KMS-11 (cell line): ENCODE measurements around the gene STRBP.

ENCODE experiments used
- H2AFZ ChIP-seq: fragments of 200-600 bp; sonication (generic); 2 replicates; pipeline ENCODE4 v1.6.1; 2016; ENCODE audit warnings: antibody characterized with exemption, mixed run types, low read depth
- H3K27ac ChIP-seq: fragments of 200-600 bp; sonication (generic); 2 replicates; pipeline ENCODE4 v1.6.1; 2016; ENCODE audit warnings: mild to moderate bottlenecking, mixed run types
- H3K27me3 ChIP-seq: fragments of 200-600 bp; sonication (generic); 2 replicates; pipeline ENCODE4 v1.6.1; 2017; ENCODE audit warnings: mild to moderate bottlenecking, low read depth, mixed run types, moderate library complexity; ENCODE audit not compliant: insufficient read depth
- H3K36me3 ChIP-seq: fragments of 200-600 bp; sonication (generic); 2 replicates; pipeline ENCODE4 v1.6.1; 2017; ENCODE audit warnings: mild to moderate bottlenecking, mixed run types; ENCODE audit not compliant: insufficient read depth
- H3K4me1 ChIP-seq: fragments of 200-600 bp; sonication (generic); 2 replicates; pipeline ENCODE4 v1.6.1; 2016; ENCODE audit warnings: mild to moderate bottlenecking, low read depth, mixed run types; ENCODE audit not compliant: poor library complexity, severe bottlenecking
- H3K4me2 ChIP-seq: fragments of 200-600 bp; sonication (generic); 2 replicates; pipeline ENCODE4 v1.7.0; 2016; ENCODE audit warnings: mild to moderate bottlenecking, mixed run types
- H3K4me3 ChIP-seq: fragments of 200-600 bp; sonication (generic); IDR thresholded peaks from 2 replicates; pipeline ENCODE4 v1.6.1; 2017; ENCODE audit warnings: low read depth, low read length, mixed read lengths; ENCODE audit not compliant: insufficient read depth
- H3K79me2 ChIP-seq: fragments of 200-600 bp; sonication (generic); 2 replicates; pipeline ENCODE4 v1.6.1; 2016; ENCODE audit warnings: low read depth, mixed run types; ENCODE audit not compliant: insufficient read depth
- H3K9ac ChIP-seq: fragments of 200-600 bp; sonication (generic); 2 replicates; pipeline ENCODE4 v1.6.1; 2016; ENCODE audit warnings: mild to moderate bottlenecking, mixed run types
- H4K20me1 ChIP-seq: fragments of 200-600 bp; sonication (generic); 2 replicates; pipeline ENCODE4 v1.6.1; 2016; ENCODE audit warnings: mild to moderate bottlenecking, mixed run types; ENCODE audit not compliant: insufficient read depth
- CTCF ChIP-seq: fragments of 200-600 bp; sonication (generic); conservative IDR thresholded peaks from 2 replicates; pipeline ENCODE4 v1.6.1; 2017; ENCODE audit warnings: low read depth, mild to moderate bottlenecking, antibody characterized with exemption, low read length, moderate library complexity, mixed read lengths

Gene STRBP

DNA sequence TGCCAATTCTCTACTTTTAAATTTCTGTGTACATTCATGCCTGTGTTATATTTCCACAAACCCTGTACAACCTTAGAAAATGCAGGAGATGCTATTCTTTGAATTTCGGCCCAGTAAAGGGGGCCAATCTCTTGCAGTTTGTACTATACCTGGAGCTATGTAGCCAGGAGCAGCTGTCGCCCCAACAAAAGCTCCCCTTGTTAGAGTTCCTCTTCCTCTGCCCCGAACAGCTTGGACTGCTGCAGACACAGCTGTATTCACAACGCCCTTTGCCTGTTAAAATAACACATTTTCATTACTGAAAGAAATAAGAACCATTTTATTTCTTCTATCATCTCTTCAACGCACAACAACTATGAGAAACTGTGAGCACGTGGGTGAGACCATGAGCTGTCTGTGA lies 135.7 kb downstream of the STRBP start:
- H3K9ac ChIP-seq: no peak overlapping the region
- no peaks in the 10 kb centered on the region for H3K27me3 ChIP-seq
- H3K4me3 ChIP-seq: no peak overlapping the region
- H2AFZ ChIP-seq: no peak overlapping the region
- no peaks in the 10 kb centered on the region for H4K20me1 ChIP-seq
- H3K27ac ChIP-seq: no peak overlapping the region
- TF ChIP-seq CTCF: no peak
- no peak overlapping the region for H3K4me2 ChIP-seq
- no peaks in the 10 kb centered on the region for H3K4me1 ChIP-seq
- no peaks in the 10 kb centered on the region for H3K36me3 ChIP-seq
- H3K79me2 ChIP-seq: no peaks in the 10 kb centered on the region

DNA sequence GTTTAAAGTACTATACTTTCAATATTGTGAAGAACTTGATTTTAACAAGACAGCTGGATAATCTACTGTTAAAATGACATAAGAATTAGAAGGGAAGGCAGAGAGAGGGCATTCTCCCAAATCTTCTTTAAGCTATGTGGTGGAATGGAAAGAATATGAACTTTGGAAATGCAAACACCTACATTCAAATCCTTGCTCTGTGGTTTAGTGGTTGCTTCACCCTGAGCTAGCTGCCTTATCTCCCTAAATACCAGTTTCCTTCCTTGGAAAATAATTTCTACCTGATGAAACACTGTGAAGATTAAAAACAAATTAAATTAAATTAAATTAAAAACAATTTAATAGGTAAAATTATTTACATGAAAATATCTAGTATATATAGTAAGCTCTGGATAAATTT lies 136.4 kb downstream of the STRBP start:
- Histone ChIP-seq H2AFZ (no peak overlapping the region), H3K4me1 (no peaks in the 10 kb centered on the region), H3K4me3 (no peak overlapping the region), H4K20me1 (no peaks in the 10 kb centered on the region), H3K27me3 (no peaks in the 10 kb centered on the region), H3K27ac (no peak overlapping the region), H3K9ac (no peak overlapping the region), H3K36me3 (no peaks in the 10 kb centered on the region), H3K79me2 (no peaks in the 10 kb centered on the region), H3K4me2 (no peak overlapping the region)
- no peak for TF ChIP-seq CTCF

GRCh38 chr9:123131258-123131657 lies 137.1 kb downstream of the STRBP start:
- Histone ChIP-seq H4K20me1 (no peaks in the 10 kb centered on the region), H3K79me2 (no peaks in the 10 kb centered on the region), H2AFZ (no peak overlapping the region), H3K9ac (no peak overlapping the region), H3K27ac (no peak overlapping the region), H3K4me3 (no peak overlapping the region), H3K36me3 (no peaks in the 10 kb centered on the region), H3K4me2 (no peak overlapping the region), H3K4me1 (no peaks in the 10 kb centered on the region), H3K27me3 (no peaks in the 10 kb centered on the region)
- TF ChIP-seq CTCF: no peak

- no peaks in the 10 kb centered on the region for H3K36me3 ChIP-seq
Observed at GRCh38 chr9:123129423-123129822, 139.0 kb downstream of the STRBP start.

More at GRCh38 chr9:123129423-123129822, 139.0 kb downstream of the STRBP start:
- H3K9ac ChIP-seq: no peak overlapping the region
- no peak overlapping the region for H2AFZ ChIP-seq
- H3K4me3 ChIP-seq: no peak overlapping the region
- H3K4me2 ChIP-seq: no peak overlapping the region
- no peak for TF ChIP-seq CTCF
- no peaks in the 10 kb centered on the region for H3K4me1 ChIP-seq
- H4K20me1 ChIP-seq: no peaks in the 10 kb centered on the region
- no peaks in the 10 kb centered on the region for H3K27me3 ChIP-seq
- H3K79me2 ChIP-seq: no peaks in the 10 kb centered on the region
- H3K27ac ChIP-seq: no peak overlapping the region
